ENCODE results near the gene BPTF. TPM values are rescaled to one million over a fixed set of nuclear protein-coding genes. Genes with fewer than 3 reads are reported as not detected.

BPTF gene
- polyA plus RNA-seq, 1 of the 3 experiments (the other 2 are of a cell fraction) = 61.4 TPM

GRCh38 chr17:67863624-67864247 is 38.4 kb downstream of the BPTF start (continued):
- TF ChIP-seq, protein P1, sequence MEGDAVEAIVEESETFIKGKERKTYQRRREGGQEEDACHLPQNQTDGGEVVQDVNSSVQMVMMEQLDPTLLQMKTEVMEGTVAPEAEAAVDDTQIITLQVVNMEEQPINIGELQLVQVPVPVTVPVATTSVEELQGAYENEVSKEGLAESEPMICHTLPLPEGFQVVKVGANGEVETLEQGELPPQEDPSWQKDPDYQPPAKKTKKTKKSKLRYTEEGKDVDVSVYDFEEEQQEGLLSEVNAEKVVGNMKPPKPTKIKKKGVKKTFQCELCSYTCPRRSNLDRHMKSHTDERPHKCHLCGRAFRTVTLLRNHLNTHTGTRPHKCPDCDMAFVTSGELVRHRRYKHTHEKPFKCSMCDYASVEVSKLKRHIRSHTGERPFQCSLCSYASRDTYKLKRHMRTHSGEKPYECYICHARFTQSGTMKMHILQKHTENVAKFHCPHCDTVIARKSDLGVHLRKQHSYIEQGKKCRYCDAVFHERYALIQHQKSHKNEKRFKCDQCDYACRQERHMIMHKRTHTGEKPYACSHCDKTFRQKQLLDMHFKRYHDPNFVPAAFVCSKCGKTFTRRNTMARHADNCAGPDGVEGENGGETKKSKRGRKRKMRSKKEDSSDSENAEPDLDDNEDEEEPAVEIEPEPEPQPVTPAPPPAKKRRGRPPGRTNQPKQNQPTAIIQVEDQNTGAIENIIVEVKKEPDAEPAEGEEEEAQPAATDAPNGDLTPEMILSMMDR (IDR thresholded peaks at IDR 0.05) = no peak
- TF ChIP-seq, protein P2, sequence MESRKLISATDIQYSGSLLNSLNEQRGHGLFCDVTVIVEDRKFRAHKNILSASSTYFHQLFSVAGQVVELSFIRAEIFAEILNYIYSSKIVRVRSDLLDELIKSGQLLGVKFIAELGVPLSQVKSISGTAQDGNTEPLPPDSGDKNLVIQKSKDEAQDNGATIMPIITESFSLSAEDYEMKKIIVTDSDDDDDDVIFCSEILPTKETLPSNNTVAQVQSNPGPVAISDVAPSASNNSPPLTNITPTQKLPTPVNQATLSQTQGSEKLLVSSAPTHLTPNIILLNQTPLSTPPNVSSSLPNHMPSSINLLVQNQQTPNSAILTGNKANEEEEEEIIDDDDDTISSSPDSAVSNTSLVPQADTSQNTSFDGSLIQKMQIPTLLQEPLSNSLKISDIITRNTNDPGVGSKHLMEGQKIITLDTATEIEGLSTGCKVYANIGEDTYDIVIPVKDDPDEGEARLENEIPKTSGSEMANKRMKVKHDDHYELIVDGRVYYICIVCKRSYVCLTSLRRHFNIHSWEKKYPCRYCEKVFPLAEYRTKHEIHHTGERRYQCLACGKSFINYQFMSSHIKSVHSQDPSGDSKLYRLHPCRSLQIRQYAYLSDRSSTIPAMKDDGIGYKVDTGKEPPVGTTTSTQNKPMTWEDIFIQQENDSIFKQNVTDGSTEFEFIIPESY (IDR thresholded peaks at IDR 0.05; ENCODE audit: borderline replicate concordance, low read depth) = no peak
- TF ChIP-seq NRF1 (IDR thresholded peaks at IDR 0.05; ENCODE audit: low read depth, low read length) (no peak), IRF3 (IDR thresholded peaks at IDR 0.05; ENCODE audit: low read depth, low read length) (no peak), RFX5 (IDR thresholded peaks at IDR 0.05; ENCODE audit: low read length) (no peak), TEAD4 (IDR thresholded peaks at IDR 0.05; ENCODE audit: borderline replicate concordance, insufficient read depth) (no peak)

DNA sequence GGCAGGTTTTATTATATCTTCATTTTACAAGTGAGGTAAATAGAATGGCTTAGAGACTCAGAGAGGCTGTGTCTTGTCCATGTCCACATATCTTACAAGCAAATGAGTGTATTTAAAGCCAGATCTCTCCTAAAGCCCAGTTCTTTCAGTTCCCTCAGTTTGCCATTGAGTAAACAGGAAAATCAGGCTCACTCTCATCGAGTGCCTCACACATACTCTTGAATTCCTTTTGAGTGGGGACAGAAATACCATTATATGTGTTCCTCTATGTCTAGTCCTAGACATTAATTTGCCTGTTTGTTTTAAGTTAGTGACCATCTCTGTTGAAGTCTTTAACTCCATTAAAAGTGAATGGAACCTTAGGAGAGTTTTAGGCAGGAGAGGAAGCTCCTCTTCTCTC is 40.1 kb downstream of the BPTF start:
- peaks cover 82% of the 10 kb centered on the region for H4K20me1 ChIP-seq (ENCODE audit: insufficient read depth)
- DNase-seq = no peak
- H3K9me3 ChIP-seq = no peaks in the 10 kb centered on the region
- 94% methylated on average over 1 of the region's 1 CpG for WGBS (ENCODE audit: low lambda C conversion rate)
- H3K79me2 ChIP-seq (ENCODE audit: insufficient read depth) = peaks cover 94% of the 10 kb centered on the region
- H3K4me1 ChIP-seq (ENCODE audit: control insufficient read depth in 1 of 2, insufficient read depth in 2 of 2, low read depth in 1 of 2, low read length in 1 of 2) = peaks cover 0 to 11% of the 10 kb centered on the region in 2 experiments; a peak in 2 of 4 replicates
- H3K27me3 ChIP-seq (ENCODE audit: insufficient read depth) = no peaks in the 10 kb centered on the region
- H3F3A ChIP-seq (replicated peaks; ENCODE audit: insufficient read depth) = peaks cover 2% of the 10 kb centered on the region
- H3K4me2 ChIP-seq = no peak overlapping the region
- no peaks in the 10 kb centered on the region for H3K9me2 ChIP-seq
- CTCF ChIA-PET = interaction anchor here (1.0 to 1.6 kb wide), 2 partner anchors 16 to 40 kb away, joined by 3 to 6 read pairs; partner anchors contain the start of gene BPTF
- no peak overlapping the region for H3K4me3 ChIP-seq (ENCODE audit: low read depth in 2 of 2, low read length in 1 of 2)
- H3K27ac ChIP-seq (ENCODE audit: low read depth in 2 of 2, low read length in 1 of 2) = no peak overlapping the region; a peak in 1 of 4 replicates
- peaks cover 4 to 17% of the 10 kb centered on the region in 2 experiments for H3K36me3 ChIP-seq (replicated peaks in 1 of 2; ENCODE audit: control insufficient read depth in 1 of 2, insufficient read depth in 2 of 2, low read length in 1 of 2)
- no peak overlapping the region for H3K9ac ChIP-seq
- no peak overlapping the region for H2AFZ ChIP-seq (ENCODE audit: low read depth)
- POLR2A ChIA-PET = no interaction called here
- no peak for TF ChIP-seq YY1 (IDR thresholded peaks at IDR 0.05; ENCODE audit: low read depth)
- TF ChIP-seq RAD21 (IDR thresholded peaks at IDR 0.05; ENCODE audit: low read length) = no peak
- TF ChIP-seq ELF1 (IDR thresholded peaks at IDR 0.05) = no peak
- TF ChIP-seq NRF1 (IDR thresholded peaks at IDR 0.05; ENCODE audit: low read depth, low read length) = no peak
- TF ChIP-seq RXRA (IDR thresholded peaks at IDR 0.05; ENCODE audit: borderline replicate concordance, low read depth) = no peak
- TF ChIP-seq, protein P3, sequence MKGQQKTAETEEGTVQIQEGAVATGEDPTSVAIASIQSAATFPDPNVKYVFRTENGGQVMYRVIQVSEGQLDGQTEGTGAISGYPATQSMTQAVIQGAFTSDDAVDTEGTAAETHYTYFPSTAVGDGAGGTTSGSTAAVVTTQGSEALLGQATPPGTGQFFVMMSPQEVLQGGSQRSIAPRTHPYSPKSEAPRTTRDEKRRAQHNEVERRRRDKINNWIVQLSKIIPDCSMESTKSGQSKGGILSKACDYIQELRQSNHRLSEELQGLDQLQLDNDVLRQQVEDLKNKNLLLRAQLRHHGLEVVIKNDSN (IDR thresholded peaks at IDR 0.05; ENCODE audit: borderline replicate concordance, low read depth) = no peak
- TF ChIP-seq FOXJ3 (CRISPR knock-in tag; IDR thresholded peaks at IDR 0.05) = no peak
- TF ChIP-seq EP300 (IDR thresholded peaks at IDR 0.05; ENCODE audit: borderline replicate concordance in 1 of 2, low read depth in 1 of 2, low read length in 1 of 2) = no peak
- TF ChIP-seq GABPA (IDR thresholded peaks at IDR 0.05; ENCODE audit: low read depth) = no peak
- no peak for TF ChIP-seq MXI1 (IDR thresholded peaks at IDR 0.05; ENCODE audit: low read depth, low read length)
- TF ChIP-seq, protein P4, sequence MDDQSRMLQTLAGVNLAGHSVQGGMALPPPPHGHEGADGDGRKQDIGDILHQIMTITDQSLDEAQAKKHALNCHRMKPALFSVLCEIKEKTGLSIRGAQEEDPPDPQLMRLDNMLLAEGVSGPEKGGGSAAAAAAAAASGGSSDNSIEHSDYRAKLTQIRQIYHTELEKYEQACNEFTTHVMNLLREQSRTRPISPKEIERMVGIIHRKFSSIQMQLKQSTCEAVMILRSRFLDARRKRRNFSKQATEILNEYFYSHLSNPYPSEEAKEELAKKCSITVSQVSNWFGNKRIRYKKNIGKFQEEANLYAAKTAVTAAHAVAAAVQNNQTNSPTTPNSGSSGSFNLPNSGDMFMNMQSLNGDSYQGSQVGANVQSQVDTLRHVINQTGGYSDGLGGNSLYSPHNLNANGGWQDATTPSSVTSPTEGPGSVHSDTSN (IDR thresholded peaks at IDR 0.05) = no peak
- no peak for TF ChIP-seq TAF1 (IDR thresholded peaks at IDR 0.05; ENCODE audit: borderline replicate concordance, low read depth, low read length)
- TF ChIP-seq FOSL2 (IDR thresholded peaks at IDR 0.05; ENCODE audit: borderline replicate concordance, low read depth) = no peak
- no peak for TF ChIP-seq SIN3A (IDR thresholded peaks at IDR 0.05; ENCODE audit: borderline replicate concordance, low read depth, low read length)
- no peak for TF ChIP-seq SMC3 (IDR thresholded peaks at IDR 0.05; ENCODE audit: low read depth, low read length)
- TF ChIP-seq RCOR1 (IDR thresholded peaks at IDR 0.05; ENCODE audit: low read length) = no peak
- no peak for TF ChIP-seq EZH2phosphoT487 (IDR thresholded peaks at IDR 0.05; ENCODE audit: borderline replicate concordance, low read depth)
- no peak for TF ChIP-seq NFIC (IDR thresholded peaks at IDR 0.05; ENCODE audit: borderline replicate concordance)

All from SK-N-SH (cell line).